Measurements from ENCODE around the gene WDR3.

WDR3 gene

GRCh38 chr1:117902944-117903343 lies 26.6 kb upstream of the WDR3 start:
- TF ChIP-seq, protein P1, sequence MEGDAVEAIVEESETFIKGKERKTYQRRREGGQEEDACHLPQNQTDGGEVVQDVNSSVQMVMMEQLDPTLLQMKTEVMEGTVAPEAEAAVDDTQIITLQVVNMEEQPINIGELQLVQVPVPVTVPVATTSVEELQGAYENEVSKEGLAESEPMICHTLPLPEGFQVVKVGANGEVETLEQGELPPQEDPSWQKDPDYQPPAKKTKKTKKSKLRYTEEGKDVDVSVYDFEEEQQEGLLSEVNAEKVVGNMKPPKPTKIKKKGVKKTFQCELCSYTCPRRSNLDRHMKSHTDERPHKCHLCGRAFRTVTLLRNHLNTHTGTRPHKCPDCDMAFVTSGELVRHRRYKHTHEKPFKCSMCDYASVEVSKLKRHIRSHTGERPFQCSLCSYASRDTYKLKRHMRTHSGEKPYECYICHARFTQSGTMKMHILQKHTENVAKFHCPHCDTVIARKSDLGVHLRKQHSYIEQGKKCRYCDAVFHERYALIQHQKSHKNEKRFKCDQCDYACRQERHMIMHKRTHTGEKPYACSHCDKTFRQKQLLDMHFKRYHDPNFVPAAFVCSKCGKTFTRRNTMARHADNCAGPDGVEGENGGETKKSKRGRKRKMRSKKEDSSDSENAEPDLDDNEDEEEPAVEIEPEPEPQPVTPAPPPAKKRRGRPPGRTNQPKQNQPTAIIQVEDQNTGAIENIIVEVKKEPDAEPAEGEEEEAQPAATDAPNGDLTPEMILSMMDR (IDR thresholded peaks at IDR 0.05; ENCODE audit: poor library complexity, severe bottlenecking): no peak
- ATAC-seq (ENCODE audit: low read depth): no peak
- H3K4me3 ChIP-seq (ENCODE audit: severe bottlenecking): no peak overlapping the region

DNA sequence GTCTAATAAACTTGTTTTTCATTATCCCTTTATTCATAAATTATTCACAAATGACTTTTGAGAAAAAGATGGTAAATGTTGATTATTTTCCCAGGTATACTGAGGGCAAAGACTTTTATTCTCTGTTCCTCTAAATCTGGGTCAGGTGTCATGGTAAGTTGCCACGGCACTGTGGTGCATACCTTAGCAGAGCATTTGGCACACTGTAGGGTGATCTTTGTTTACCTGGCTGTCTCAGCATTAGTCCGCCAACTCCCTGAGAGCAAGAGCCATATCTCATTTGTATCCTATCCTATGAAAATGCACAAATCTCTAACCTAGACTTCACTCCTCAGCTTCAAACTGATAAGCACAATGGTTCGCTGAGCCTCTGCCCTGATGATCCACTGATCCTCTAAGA lies 25.1 kb upstream of the WDR3 start:
- H3K4me1 ChIP-seq (ENCODE audit: insufficient read depth, poor library complexity, severe bottlenecking): no peaks in the 10 kb centered on the region
- peaks cover 41% of the 10 kb centered on the region for H3K36me3 ChIP-seq (ENCODE audit: low read depth)
- no peak overlapping the region for H3K4me3 ChIP-seq (ENCODE audit: severe bottlenecking)
- TF ChIP-seq, protein P1 (IDR thresholded peaks at IDR 0.05; ENCODE audit: poor library complexity, severe bottlenecking): no peak
- no peaks in the 10 kb centered on the region for H3K9me3 ChIP-seq (ENCODE audit: severe bottlenecking)
- no peak for DNase-seq (ENCODE audit: low spot score)
- no peak for ATAC-seq (ENCODE audit: low read depth)
- no peaks in the 10 kb centered on the region for H3K27me3 ChIP-seq (ENCODE audit: insufficient read depth, poor library complexity, severe bottlenecking)
- H3K27ac ChIP-seq (ENCODE audit: poor library complexity, severe bottlenecking): no peak overlapping the region

More at GRCh38 chr1:117902944-117903343, 26.6 kb upstream of the WDR3 start:
- H3K27ac ChIP-seq (ENCODE audit: poor library complexity, severe bottlenecking): no peak overlapping the region
- no peak for DNase-seq (ENCODE audit: low spot score)
- no peaks in the 10 kb centered on the region for H3K4me1 ChIP-seq (ENCODE audit: insufficient read depth, poor library complexity, severe bottlenecking)
- peaks cover 50% of the 10 kb centered on the region for H3K36me3 ChIP-seq (ENCODE audit: low read depth)
- H3K9me3 ChIP-seq (ENCODE audit: severe bottlenecking): no peaks in the 10 kb centered on the region
- no peaks in the 10 kb centered on the region for H3K27me3 ChIP-seq (ENCODE audit: insufficient read depth, poor library complexity, severe bottlenecking)

GRCh38 chr1:117905019-117905418 lies 24.5 kb upstream of the WDR3 start:
- no peaks in the 10 kb centered on the region for H3K4me1 ChIP-seq (ENCODE audit: insufficient read depth, poor library complexity, severe bottlenecking)
- TF ChIP-seq, protein P1 (IDR thresholded peaks at IDR 0.05; ENCODE audit: poor library complexity, severe bottlenecking): no peak
- no peak overlapping the region for H3K4me3 ChIP-seq (ENCODE audit: severe bottlenecking)
- no peak overlapping the region for H3K27ac ChIP-seq (ENCODE audit: poor library complexity, severe bottlenecking)
- H3K27me3 ChIP-seq (ENCODE audit: insufficient read depth, poor library complexity, severe bottlenecking): no peaks in the 10 kb centered on the region
- H3K9me3 ChIP-seq (ENCODE audit: severe bottlenecking): no peaks in the 10 kb centered on the region
- H3K36me3 ChIP-seq (ENCODE audit: low read depth): peaks cover 39% of the 10 kb centered on the region
- DNase-seq (ENCODE audit: low spot score) (no peak), ATAC-seq (ENCODE audit: low read depth) (no peak)

GRCh38 chr1:117911051-117911450 lies 18.5 kb upstream of the WDR3 start:
- DNase-seq (ENCODE audit: low spot score) (no peak), ATAC-seq (ENCODE audit: low read depth) (no peak)
- Histone ChIP-seq H3K27me3 (ENCODE audit: insufficient read depth, poor library complexity, severe bottlenecking) (no peaks in the 10 kb centered on the region), H3K36me3 (ENCODE audit: low read depth) (peaks cover 63% of the 10 kb centered on the region), H3K4me3 (ENCODE audit: severe bottlenecking) (no peak overlapping the region), H3K9me3 (ENCODE audit: severe bottlenecking) (no peaks in the 10 kb centered on the region), H3K4me1 (ENCODE audit: insufficient read depth, poor library complexity, severe bottlenecking) (no peaks in the 10 kb centered on the region), H3K27ac (ENCODE audit: poor library complexity, severe bottlenecking) (no peak overlapping the region)
- TF ChIP-seq, protein P1 (IDR thresholded peaks at IDR 0.05; ENCODE audit: poor library complexity, severe bottlenecking): no peak

GRCh38 chr1:117919376-117919775 lies 10.2 kb upstream of the WDR3 start:
- ATAC-seq (ENCODE audit: low read depth): no peak
- Histone ChIP-seq H3K27me3 (ENCODE audit: insufficient read depth, poor library complexity, severe bottlenecking) (no peaks in the 10 kb centered on the region), H3K27ac (ENCODE audit: poor library complexity, severe bottlenecking) (no peak overlapping the region), H3K4me3 (ENCODE audit: severe bottlenecking) (no peak overlapping the region), H3K9me3 (ENCODE audit: severe bottlenecking) (no peaks in the 10 kb centered on the region), H3K4me1 (ENCODE audit: insufficient read depth, poor library complexity, severe bottlenecking) (no peaks in the 10 kb centered on the region), H3K36me3 (ENCODE audit: low read depth) (peaks cover 54% of the 10 kb centered on the region)
- TF ChIP-seq, protein P1 (IDR thresholded peaks at IDR 0.05; ENCODE audit: poor library complexity, severe bottlenecking): no peak
- DNase-seq (ENCODE audit: low spot score): no peak

All from RWPE2 (cell line).